GM12873 (cell line): ENCODE measurements around the gene TMEM179.

Experiments used
- CTCF ChIP-seq: IDR thresholded peaks from 2 replicates; pipeline ENCODE4 v1.5.1; 2012; ENCODE audit warnings: low read depth, mild to moderate bottlenecking, moderate library complexity, low read length, control low read depth; ENCODE audit not compliant: insufficient read depth; ENCODE audit errors: missing control alignments

The TMEM179 gene

DNA sequence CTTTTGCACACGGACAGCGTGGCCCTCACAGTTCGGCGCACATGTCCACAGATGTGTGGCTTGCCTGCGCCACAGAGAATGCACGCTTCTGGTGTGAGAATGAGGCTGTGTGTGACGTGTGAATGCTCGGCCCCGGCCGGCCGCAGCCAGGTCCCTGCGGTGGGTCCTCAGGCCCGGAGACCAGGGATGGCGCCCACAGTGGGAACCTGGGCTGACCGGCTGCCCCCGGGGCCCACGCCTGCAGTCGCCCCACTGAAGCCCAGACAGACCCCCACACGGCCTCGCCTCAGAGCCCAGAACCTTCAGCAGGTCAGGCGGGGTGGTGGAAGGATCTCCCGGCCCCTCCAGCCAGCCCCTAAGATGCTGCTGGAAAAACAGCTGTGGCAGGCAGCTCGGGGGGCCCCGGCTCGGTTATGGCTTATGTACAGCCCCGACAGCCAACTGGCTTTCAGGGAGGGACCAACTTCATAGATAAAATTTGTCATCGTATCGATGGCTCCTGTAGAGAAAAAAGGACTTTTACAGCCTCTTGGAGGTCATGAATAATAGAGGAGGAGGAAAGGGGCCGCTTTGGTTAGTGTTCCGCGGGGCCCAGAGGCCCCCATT, 29.5 kb downstream of the TMEM179 start:
- TF ChIP-seq CTCF, result no peak

DNA sequence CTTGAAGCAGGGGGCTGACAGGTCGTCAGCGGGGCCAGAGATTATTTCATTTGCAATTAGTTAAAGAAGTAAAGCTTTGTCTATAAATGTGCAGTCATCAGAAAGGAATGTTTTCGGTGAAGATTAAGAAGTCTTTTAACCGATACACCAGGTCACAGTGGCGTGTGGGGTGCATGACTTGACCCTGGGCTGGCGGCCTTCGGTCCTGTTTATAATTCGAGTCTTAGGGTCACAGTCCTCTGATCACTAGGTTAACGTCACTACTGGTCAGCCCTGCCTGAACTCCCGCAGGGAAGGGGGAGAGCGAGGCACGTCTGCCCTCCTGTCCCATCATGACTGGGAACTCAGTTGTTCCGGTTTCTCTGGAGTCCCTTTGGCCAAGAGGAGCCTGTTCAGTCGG, 30.0 kb downstream of the TMEM179 start:
- no peak for TF ChIP-seq CTCF

DNA sequence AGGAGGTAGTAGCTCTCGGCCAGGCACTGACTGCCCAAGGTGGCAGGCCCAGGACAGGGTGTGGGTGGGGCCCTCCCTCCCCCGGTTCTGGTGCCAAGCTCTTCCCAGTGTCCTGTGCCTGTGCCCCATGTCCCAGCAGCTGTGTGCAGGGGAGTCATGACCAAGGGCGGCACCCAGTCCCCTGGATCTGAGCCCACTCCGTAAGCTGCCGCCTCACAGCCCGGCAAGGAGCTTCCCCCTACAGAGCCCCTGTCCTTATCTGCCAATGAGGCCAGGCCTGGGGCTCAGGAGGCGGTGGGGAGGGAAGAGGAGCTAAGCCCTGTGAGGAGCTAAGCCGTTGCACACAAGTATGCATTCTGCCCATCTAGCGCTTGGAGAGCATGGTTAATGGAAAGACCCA, 30.6 kb downstream of the TMEM179 start:
- TF ChIP-seq CTCF, result no peak

DNA sequence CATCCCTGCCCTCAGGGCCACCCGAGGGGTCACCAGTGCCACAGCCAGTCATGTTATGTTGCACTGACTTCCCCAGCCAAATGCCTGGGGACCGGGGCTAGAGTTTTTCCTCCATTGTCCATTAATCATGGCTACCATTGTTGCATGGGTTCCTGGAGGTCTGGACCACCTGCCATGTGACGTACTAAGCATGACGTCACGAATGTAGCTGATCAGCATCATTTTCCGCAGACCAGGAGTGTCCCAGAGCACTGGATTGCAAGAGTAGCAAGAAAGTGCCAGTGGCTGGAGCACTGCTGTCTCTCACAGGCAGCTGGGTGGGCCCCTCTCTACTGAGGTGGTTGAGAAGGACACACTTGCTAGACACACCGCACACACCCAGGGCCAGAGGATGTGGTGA, 31.9 kb downstream of the TMEM179 start:
- no peak for TF ChIP-seq CTCF

DNA sequence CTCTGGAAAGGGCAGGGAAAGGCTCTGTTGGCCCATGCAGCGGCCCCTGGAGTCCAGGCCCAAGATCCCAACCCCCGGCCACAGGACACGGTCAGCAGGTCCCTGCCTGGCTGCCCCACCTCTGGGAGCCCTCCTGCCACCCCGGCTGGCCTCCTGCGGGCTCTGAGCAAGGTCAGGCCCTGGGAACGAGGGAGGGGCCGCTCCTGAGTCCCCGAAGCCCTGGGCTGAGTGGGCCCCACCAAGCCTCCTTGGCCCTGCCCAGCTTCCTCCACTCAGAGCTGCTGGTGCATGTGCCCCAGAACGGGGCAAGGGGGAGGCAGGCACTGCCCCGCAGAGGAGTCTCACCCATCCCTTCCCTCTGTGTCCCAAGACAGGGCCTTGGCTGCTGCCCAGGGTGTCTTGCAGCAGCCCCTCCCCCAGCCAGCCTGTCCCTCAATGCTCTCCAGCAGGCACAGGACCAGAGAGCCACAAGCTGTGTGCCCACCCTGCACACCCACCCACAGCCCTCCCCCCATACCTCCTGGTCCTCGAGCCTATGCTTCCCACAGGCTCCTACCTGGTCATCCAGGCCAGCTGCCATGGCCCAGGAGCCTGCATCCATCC, 32.4 kb downstream of the TMEM179 start:
- TF ChIP-seq CTCF, result no peak

DNA sequence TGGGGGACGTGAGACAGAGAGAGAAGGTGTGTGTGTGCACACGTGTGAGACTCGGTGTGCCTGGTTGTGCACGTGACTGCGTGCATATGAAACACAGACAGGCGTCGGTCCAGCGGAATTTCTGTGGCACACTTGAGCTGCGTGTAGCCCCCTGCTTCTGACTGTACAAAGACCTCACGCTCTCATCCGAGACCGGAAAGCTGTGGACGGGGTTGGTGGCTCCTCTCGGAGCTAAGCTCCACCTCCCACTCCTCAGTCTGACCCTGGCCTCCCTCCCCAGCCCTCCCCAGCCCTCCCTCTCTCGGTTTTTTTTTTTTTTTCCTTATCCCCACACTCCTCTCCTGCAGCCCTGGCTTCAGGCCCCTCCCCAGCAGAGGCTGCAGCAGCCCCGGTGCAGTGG, 33.3 kb downstream of the TMEM179 start:
- TF ChIP-seq CTCF, result no peak

DNA sequence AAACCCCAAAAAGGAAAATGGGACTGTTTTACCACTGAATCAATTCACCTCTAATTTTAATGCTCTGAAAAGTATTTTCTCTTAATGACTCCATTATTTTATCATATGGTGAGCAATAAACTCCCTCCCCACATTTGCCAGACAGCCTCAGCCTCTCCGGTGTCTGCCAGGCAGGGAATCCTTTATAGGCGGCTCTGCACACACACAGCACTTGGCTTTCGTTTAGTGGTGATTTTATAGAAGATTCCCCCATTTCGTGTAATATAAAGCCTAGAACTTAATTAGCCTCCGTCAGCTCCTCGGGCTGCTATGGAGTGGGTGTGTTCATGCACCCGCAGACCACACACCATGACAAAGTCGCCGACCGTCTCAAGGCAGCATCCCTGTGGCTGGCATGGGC, 35.1 kb downstream of the TMEM179 start:
- TF ChIP-seq CTCF, result no peak
